COLO668 (cell line): ENCODE measurements around the gene CDNF.
"Not testable (repeated sequence)": the region's sequence is repeated elsewhere in the genome, so short reads cannot be mapped to it uniquely, and the experiment has no call there.

Experiments
- DNase-seq: peaks from one replicate; lab custom pipeline; 2025; ENCODE audit not compliant: unreplicated experiment; lab: John Stamatoyannopoulos, UW

Gene CDNF

GRCh38 chr10:14839305-14839695 lies 1.5 kb upstream of the CDNF start:
- peak; percentile 13 for DNase-seq

DNA sequence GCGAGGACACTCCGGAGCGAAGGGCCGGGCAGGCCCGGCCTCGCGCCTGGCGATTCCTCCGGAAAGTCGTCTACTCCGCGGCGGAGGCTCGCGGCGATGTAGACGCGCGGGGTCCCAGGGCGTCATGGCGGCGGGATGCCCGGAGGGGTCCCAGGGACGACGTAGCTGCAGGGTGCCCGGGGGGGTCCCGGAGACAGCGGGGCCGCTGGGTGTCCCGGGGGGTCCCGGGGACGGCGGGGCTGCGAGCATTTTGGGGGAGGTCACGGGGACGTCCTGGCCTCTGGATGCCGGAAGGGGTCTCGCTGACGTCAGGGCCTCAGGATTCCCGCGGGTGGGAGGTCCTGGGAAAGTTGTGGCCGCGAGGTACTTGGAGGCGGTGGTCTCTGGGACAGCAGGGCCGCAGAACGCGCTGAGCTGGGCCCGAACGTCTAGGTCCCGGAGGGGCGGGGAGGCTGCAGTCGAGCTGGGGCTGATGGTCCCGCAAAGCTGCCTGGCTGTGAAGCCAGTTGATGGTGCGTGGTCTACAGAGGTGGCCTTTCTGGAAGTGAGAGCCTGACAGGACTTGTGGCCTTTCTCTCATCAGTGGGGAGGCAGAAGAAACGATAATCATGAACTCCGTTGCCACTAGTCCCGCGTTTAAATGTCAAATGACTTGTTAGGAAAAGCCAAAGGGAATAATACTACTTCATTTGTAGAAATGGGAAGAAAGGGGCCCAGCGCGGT lies 906 bp upstream of the CDNF start:
- DNase-seq: peak; percentile 24

GRCh38 chr10:14837003-14837756 lies 657 bp downstream of the CDNF start:
- DNase-seq: no peak

- DNase-seq: no peak
These were observed 1.6 kb downstream of the CDNF start for GRCh38 chr10:14836208-14836607.

GRCh38 chr10:14833106-14833505 lies 4.7 kb downstream of the CDNF start:
- no peak for DNase-seq

DNA sequence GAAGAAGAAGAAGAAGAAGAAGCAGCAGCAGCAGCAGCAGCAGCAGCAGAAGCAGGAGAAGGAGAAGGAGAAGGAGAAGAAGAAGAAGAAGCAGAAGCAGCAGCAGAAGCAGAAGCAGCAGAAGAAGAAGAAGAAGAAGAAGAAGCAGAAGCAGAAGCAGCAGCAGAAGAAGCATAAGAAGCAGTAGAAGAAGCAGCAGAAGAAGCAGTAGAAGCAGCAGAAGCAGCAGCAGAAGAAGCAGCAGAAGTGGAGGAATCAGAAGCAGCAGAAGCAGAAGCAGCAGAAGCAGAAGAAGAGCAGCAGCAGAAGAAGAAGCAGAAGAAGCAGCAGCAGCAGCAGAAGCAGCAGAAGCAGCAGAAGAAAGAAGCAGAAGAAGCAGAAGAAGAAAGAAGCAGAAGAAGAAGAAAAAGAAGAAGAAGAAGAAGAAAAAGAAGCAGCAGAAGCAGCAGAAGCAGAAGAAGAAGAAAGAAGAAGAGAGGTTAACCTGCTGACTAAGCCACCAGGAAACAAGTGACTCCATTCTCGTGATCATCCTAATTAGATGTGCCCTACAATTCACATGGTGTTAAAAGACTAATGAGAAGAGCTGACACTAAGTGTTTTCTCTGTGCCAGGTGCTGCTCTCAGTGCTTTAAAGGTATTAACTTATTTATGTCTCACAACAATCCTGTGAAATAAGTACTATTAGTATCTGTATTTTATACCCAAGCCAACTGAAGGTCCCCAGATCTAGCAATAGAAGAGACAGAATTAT lies 11.6 kb downstream of the CDNF start:
- no peak for DNase-seq

GRCh38 chr10:14823966-14824365 lies 13.9 kb downstream of the CDNF start:
- DNase-seq: no peak

DNA sequence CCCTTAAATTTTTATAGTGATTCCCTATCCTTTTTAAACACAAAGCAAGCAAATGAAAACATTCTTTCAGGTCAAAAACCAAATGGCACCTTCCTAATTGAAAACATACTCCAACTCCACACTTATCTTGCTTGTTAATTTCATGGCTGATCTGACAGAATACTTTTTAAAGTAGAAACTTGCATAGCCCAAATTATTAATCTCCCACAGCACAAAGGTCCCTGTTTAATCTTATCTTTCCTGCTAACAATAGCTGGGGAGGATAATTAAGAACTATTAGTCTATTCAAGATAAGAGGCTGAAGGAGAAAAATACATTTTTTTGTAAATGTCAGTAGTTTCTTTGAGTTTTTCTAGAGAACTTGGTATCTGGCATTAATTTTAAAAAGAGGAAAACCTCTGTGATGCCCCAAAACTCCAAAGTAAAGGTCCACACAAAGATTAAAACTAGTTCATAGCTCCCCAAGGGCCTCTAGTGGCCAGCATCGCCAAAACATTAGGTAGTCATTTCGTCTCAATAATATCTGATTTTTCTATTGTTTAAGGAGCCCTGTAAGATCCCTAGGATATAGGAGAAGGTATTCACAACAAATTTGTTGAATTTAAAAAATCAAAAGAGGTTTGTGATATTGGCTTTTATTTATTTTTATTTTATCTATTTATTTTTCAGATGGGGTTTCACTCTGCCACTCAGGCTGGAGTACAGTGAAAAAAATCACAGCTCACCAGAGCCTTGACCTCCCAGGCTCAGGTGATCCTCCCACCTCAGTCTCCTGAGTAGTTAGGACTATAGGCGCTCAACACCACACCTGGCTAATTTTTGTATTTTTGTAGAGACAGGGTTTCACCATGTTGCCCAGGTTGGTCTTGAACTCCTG lies 14.7 kb downstream of the CDNF start:
- peak; percentile 8 for DNase-seq

GRCh38 chr10:14821635-14822375 lies 16.0 kb downstream of the CDNF start:
- DNase-seq: no peak

GRCh38 chr10:14820775-14821154 lies 17.1 kb downstream of the CDNF start:
- no peak for DNase-seq

DNA sequence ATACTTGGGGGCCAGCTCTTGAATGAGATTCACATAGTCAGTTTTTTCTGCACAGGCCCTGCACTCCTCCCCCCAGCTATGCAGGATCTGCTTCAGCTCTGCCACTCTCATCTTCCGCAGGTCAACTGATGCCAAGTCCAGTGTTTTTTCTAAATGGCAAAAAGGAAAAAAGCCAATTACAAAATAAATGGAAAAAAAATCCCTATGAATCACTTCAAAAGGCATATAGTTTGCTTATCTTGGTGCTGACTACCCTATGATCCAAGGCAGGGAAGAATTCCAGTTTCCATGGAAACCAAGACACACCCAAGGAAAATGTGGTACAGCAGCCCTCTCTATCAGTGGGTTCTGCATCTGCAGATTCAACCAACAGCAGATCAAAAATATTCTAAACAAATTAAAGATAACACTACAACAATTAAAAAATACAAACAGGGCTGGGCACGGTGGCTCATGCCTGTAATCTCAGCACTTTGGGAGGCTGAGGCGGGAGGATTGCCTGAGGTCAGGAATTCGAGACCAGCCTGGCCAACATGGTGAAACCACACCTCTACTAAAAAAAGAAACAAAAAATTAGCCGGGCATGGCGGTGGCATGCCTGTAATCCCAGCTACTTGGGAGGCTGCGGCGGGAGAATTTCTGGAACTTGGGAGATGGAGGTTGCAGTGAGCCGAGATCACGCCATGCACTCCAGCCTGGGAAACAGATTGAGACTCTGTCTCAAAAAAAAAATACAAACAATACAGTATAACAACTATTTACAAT lies 17.6 kb downstream of the CDNF start:
- no peak for DNase-seq

DNA sequence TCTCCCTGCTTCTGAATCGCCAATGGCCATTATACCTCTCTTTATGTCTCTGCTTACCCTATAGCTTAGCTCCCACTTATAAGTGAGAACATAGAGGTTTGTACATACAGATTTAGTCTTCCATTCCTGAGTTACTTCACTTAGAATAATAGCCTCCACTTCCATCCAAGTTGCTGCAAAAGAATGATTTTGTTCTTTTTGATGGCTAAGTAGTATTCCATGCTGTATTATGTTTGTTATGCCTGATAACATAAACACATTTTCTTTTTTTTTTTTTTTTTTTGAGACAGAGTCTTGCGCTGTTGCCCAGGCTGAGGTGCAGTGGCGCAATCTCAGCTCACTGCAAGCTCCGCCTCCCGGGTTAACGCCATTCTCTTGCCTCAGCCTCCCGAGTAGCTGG lies 21.1 kb downstream of the CDNF start:
- not testable (repeated sequence) for DNase-seq

DNA sequence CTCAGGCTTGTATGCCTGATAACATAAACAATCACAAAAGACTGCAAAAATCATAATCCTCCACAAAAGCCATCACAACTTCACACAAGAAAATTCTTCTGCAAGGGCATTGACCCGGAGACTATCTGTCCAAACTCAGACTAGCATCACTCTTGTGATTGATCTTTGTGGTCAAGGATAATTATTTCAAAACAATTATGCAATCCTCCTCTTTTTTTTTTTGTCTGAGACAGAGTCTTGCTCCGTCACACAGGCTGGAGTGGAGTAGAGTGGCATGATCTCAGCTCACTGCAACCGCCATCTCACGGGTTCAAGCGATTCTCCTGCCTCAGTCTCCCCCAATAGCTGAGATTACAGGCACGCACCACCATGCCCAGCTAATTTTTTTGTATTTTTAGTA lies 22.2 kb downstream of the CDNF start:
- DNase-seq: no peak

DNA sequence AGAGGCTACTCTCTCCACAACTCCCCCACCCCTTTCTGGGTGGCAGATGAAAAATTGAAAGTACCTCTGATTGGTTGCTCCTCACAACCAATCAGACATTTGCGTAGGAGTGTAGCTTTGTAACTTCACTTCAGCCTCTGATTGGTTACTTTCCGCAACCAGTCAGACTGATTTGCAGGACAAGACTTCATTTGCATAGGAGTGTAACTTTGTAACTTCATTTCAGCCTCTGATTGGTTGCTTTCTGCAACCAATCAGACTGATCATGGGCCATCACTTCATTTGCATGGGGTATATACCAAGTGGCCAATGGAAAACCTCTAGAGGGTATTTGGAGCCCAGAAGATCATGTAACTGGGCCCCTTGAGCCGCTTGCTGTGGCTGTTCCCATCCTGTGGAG lies 25.6 kb downstream of the CDNF start:
- no peak for DNase-seq

GRCh38 chr10:14810969-14811953 lies 26.6 kb downstream of the CDNF start:
- no peak for DNase-seq

GRCh38 chr10:14806318-14806717 lies 31.5 kb downstream of the CDNF start:
- no peak for DNase-seq

DNA sequence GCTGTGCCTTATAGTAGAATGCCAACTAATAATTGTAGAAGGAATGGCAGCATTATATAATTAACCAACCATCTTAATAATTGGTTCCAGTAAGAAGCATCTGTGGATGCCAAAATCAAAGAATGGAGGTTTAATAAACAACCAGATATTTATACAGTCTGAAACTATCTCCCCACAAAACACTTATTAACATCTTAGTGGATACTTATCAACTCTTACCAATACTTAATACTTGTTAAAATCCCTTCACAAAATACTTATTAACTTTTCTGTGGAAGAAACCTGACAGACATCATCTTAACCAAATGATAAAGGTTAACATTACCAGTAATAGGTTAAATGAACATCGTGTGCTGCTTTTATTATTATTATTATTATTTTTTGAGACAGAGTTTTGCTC lies 34.0 kb downstream of the CDNF start:
- DNase-seq: no peak

DNA sequence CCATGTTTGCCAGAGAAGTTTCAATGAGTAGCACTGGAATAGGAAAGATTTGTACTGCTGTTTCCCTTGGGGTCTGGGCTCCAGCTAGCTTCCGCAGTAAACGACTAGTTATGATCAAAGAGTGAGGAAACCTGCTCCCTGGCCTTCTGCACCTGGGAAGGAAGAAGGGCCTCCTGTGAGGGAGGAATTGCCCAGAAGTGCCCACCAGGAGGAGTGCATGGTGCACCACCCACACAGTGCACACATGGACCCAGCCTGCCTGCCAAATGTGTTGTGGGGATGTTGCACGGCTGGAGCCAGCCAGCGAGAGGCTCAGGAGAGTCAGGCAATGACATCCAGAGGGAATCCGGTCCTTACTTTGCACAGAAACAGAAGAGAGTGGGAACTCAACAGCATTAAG lies 36.1 kb downstream of the CDNF start:
- no peak for DNase-seq
